ENCODE results near the gene ISOC2.

- TF ChIP-seq EZH2 (IDR thresholded peaks at IDR 0.05; ENCODE audit: borderline replicate concordance, low read length) (no peak), CTCF (IDR thresholded peaks at IDR 0.05; ENCODE audit: low read length) (no peak)
Measured at GRCh38 chr19:55478364-55478763, 16.9 kb upstream of the ISOC2 start.

All from OCI-LY1 (cell line).